ENCODE results near the gene ZCRB1. TPM values are rescaled to one million over a fixed set of nuclear protein-coding genes. Genes with fewer than 3 reads are reported as not detected.

The ZCRB1 gene
- total RNA-seq, 1 donor from 2014 or later, result 58.6 TPM

GRCh38 chr12:42284876-42285275 lies 41.0 kb downstream of the ZCRB1 start:
- intact Hi-C loops (cut with micrococcal nuclease), result no loop called here

GRCh38 chr12:42284157-42284556 lies 41.7 kb downstream of the ZCRB1 start:
- intact Hi-C loops (cut with micrococcal nuclease), result no loop called here
- ATAC-seq (no peak), DNase-seq (no peak)

More at GRCh38 chr12:42284876-42285275, 41.0 kb downstream of the ZCRB1 start:
- ATAC-seq, result no peak
- no peak for DNase-seq

GRCh38 chr12:42283739-42284138 lies 42.2 kb downstream of the ZCRB1 start:
- no peak for DNase-seq
- intact Hi-C loops (cut with micrococcal nuclease), result no loop called here
- ATAC-seq, result no peak

DNA sequence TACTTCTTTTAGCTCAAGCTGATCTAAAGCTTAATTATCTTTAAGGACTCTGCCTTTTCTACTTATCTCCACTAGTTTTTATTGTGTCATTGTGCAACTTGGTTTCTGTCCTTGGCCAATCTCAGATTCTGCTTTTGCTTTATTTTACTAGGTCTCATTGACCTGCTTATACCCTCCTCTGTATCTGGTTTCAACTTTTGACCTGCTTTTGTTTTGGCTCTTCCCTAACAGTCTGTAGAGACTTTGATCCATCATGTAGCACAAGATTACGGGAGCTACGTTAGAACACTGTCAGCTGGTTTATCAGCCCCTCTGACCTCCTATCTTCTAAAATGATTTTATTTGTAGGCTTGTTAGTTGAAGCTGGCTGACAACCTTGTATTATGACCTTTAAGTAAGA lies 43.6 kb downstream of the ZCRB1 start:
- no peak for ATAC-seq
- intact Hi-C loops (cut with micrococcal nuclease), result no loop called here

DNA sequence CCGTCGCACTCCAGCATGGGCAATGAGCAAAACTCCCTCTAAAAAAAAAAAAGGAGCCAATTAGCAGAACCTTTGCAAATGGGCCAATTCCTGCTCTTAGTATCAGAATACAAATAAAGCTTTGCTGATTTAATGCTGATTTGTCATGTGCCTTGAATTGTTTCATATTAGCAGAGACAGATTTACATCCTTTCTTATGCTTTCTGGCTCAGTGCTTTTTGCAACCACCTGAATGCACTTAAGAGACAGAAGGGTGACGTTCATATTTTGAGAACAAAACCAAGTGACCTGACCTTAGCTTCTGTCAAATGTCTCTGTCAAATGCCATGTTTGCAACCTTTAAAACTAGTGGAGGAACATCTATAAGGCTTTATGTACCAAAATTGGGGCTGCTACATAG lies 44.0 kb downstream of the ZCRB1 start:
- ATAC-seq (no peak), DNase-seq (no peak)
- intact Hi-C loops (cut with micrococcal nuclease), result no loop called here

More for the DNA sequence above, 43.6 kb downstream of the ZCRB1 start:
- no peak for DNase-seq

GRCh38 chr12:42281278-42281677 lies 44.6 kb downstream of the ZCRB1 start:
- DNase-seq, result no peak
- no peak for ATAC-seq
- intact Hi-C loops (cut with micrococcal nuclease), result no loop called here

DNA sequence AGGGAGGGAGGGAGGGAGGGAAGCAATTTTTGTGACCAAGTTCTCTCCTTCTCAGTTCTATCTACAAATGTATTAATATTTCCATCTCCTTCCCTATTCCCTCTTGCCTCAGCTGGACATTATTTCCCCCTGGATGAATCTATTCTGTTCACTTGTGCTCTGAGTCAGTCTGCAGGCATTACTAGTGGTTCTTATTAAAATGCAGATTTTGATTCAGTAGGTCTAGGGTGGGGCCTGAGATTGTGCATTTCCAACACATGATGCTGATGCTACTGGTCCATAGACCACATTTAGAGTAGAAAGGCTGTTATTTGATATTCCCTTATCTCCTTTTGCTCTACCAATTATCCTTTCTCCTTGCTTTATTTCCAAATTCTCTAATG lies 47.8 kb downstream of the ZCRB1 start:
- intact Hi-C loops (cut with micrococcal nuclease), result no loop called here
- ATAC-seq (no peak), DNase-seq (no peak)

- ATAC-seq (no peak), DNase-seq (no peak)
- intact Hi-C loops (cut with micrococcal nuclease), result no loop called here
These were observed 48.3 kb downstream of the ZCRB1 start for GRCh38 chr12:42277396-42278127.

- ATAC-seq, result no peak
- intact Hi-C loops (cut with micrococcal nuclease), result no loop called here
- no peak for DNase-seq
These were observed 50.4 kb downstream of the ZCRB1 start for GRCh38 chr12:42275499-42275898.

- no peak for ATAC-seq
- intact Hi-C loops (cut with micrococcal nuclease), result no loop called here
- DNase-seq, result no peak
These were observed 52.2 kb downstream of the ZCRB1 start for GRCh38 chr12:42273706-42274105.

DNA sequence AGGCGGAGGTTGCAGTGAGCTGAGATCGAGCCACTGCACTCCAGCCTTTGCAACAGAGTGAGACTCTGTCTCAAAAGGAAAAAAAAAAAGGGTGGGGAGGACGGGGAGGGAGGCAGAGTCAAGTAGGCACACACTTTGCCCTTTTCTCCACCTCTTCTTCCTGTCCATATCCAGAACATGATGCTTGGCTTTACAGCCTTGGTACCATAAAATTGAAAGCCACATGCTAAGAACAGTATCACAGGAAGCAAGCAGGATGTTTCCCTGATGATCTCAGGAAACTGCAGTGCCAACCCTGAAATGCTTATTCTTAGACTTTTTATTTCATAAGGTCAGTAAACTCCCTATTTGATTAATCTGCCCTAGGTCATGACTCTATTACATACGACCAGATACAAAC lies 55.3 kb downstream of the ZCRB1 start:
- DNase-seq, result no peak
- intact Hi-C loops (cut with micrococcal nuclease), result no loop called here

GRCh38 chr12:42267413-42268190 lies 58.3 kb downstream of the ZCRB1 start:
- intact Hi-C loops (cut with micrococcal nuclease), result no loop called here
- DNase-seq, result no peak
- ATAC-seq, result no peak

More for the DNA sequence above, 55.3 kb downstream of the ZCRB1 start:
- ATAC-seq, result no peak

GRCh38 chr12:42266579-42267230 lies 59.2 kb downstream of the ZCRB1 start:
- DNase-seq (no peak), ATAC-seq (no peak)
- intact Hi-C loops (cut with micrococcal nuclease), result no loop called here

GRCh38 chr12:42262271-42262670 lies 63.6 kb downstream of the ZCRB1 start:
- ATAC-seq (no peak), DNase-seq (no peak)
- intact Hi-C loops (cut with micrococcal nuclease), result no loop called here

Small RNA genes lying within 50 kb of the gene (microRNA-seq; reads per million reads assigned to microRNA genes)
- not detected for gene MIR7851 (ENCODE audit: borderline number of aligned reads)

Other genes with a start within 250 kb of the ZCRB1 start
- gene GXYLT1, start 181.2 kb downstream of the ZCRB1 start, total RNA-seq, result 4.8 TPM
- 62.7 TPM for gene YAF2, start 87.8 kb downstream of the ZCRB1 start, total RNA-seq
- 27.8 TPM for gene PPHLN1, start 73 bp upstream of the ZCRB1 start, total RNA-seq